Right cardiac atrium (tissue), 5 donors: ENCODE measurements around the gene AEBP1. TPM values are rescaled to one million over a fixed set of nuclear protein-coding genes. Genes with fewer than 3 reads are reported as not detected.

Source experiments
- ATAC-seq, 2 donors: fragments of 200-7000 bp; cut with Tn5 transposase; one replicate each; pipeline versions ENCODE4 v1.8.0 to v1.9.1; 2020; ENCODE audit warnings: moderate library complexity in 2 of 2, mild to moderate bottlenecking in 1 of 2
- DNase-seq, 3 donors: peaks; one replicate each; pipeline ENCODE4 v3.0.0-alpha.2; 2020
- H3K27ac ChIP-seq: one replicate; pipeline ENCODE4 v1.5.1; 2013; ENCODE audit warnings: mild to moderate bottlenecking, low read length, control low read depth, moderate library complexity
- H3K27me3 ChIP-seq: one replicate; pipeline ENCODE4 v1.6.1; 2013; ENCODE audit not compliant: control insufficient read depth, insufficient read depth
- H3K4me1 ChIP-seq: one replicate; pipeline ENCODE4 v1.6.1; 2013; ENCODE audit warnings: low read length; ENCODE audit not compliant: control insufficient read depth, insufficient read depth
- H3K4me3 ChIP-seq: one replicate; pipeline ENCODE4 v1.5.1; 2013; ENCODE audit warnings: low read length, control low read depth
- H3K9me3 ChIP-seq: one replicate; pipeline ENCODE4 v1.6.1; 2013; ENCODE audit warnings: low read length; ENCODE audit not compliant: control insufficient read depth
- WGBS: extraction: QIAGEN DNeasy Blood & Tissue Kit; methylation state at CpG from one replicate; pipeline ENCODE4 v1.1.7; 2013; 5-methylcytosine and 5-hydroxymethylcytosine counted together
- intact Hi-C, 4 donors: fragments of 100-400 bp; cut with DNase I; formaldehyde crosslinking; loops; one replicate each; pipeline versions ENCODE4 v1.11.0 to v1.14.0; 2022 to 2023
- polyA plus RNA-seq: library from polyadenylated mRNA; stranded (reverse); fragments of 200-250 nt; gene quantifications from one replicate; pipeline ENCODE4 v1.2.3, GENCODE V29; 2013
- total RNA-seq, 4 donors: library from RNA; stranded (reverse); fragmentation: NEBNext Ultra II Directional; extraction: Animal tissue kit (Norgen Biotek cat#: 25700); gene quantifications; one replicate each; pipeline ENCODE4 v1.2.1, GENCODE V29; 2021
- donor health status: healthy with polysubstance abuse.
- donor health status: DM: no; HTN: yes; CAD: no.
- donor health status: DM: no; HTN: no; CAD: no.
- donor health status: DM: no; HTN: yes; CAD: no; lungs with severe emphysema.
- donor health status: DM: yes; HTN: yes; CAD: no.

Gene AEBP1
- total and polyA plus RNA-seq, 5 donors = 62.8 to 124 (median 94.6) TPM

GRCh38 chr7:44152971-44153947 is 49.1 kb downstream of the AEBP1 start:
- Histone ChIP-seq H3K4me3 (no peak overlapping the region), H3K9me3 (no peaks in the 10 kb centered on the region), H3K4me1 (no peaks in the 10 kb centered on the region), H3K27me3 (no peaks in the 10 kb centered on the region), H3K27ac (no peak overlapping the region)
- intact Hi-C loops = no loop called here
- DNase-seq (peak in 1 of 3 donors; percentile 26), ATAC-seq (peak in 1 of 2 donors; percentile 4)
- 83% methylated on average over 22 of the region's 22 CpGs for WGBS

- 76% methylated on average over 5 of the region's 5 CpGs for WGBS
- ATAC-seq = no peak
- no peak for DNase-seq
Observed at GRCh38 chr7:44153948-44154335, 49.8 kb downstream of the AEBP1 start.

GRCh38 chr7:44154703-44155102 is 50.6 kb downstream of the AEBP1 start:
- no peaks in the 10 kb centered on the region for H3K9me3 ChIP-seq
- no peak overlapping the region for H3K27ac ChIP-seq
- ATAC-seq (no peak), DNase-seq (no peak)
- 78% methylated on average over 3 of the region's 3 CpGs for WGBS
- no peaks in the 10 kb centered on the region for H3K4me1 ChIP-seq
- intact Hi-C loops = no loop called here
- H3K4me3 ChIP-seq = no peak overlapping the region
- no peaks in the 10 kb centered on the region for H3K27me3 ChIP-seq

More at GRCh38 chr7:44153948-44154335, 49.8 kb downstream of the AEBP1 start:
- intact Hi-C loops = no loop called here
- no peaks in the 10 kb centered on the region for H3K4me1 ChIP-seq
- no peaks in the 10 kb centered on the region for H3K9me3 ChIP-seq
- no peaks in the 10 kb centered on the region for H3K27me3 ChIP-seq
- no peak overlapping the region for H3K4me3 ChIP-seq
- H3K27ac ChIP-seq = no peak overlapping the region

DNA sequence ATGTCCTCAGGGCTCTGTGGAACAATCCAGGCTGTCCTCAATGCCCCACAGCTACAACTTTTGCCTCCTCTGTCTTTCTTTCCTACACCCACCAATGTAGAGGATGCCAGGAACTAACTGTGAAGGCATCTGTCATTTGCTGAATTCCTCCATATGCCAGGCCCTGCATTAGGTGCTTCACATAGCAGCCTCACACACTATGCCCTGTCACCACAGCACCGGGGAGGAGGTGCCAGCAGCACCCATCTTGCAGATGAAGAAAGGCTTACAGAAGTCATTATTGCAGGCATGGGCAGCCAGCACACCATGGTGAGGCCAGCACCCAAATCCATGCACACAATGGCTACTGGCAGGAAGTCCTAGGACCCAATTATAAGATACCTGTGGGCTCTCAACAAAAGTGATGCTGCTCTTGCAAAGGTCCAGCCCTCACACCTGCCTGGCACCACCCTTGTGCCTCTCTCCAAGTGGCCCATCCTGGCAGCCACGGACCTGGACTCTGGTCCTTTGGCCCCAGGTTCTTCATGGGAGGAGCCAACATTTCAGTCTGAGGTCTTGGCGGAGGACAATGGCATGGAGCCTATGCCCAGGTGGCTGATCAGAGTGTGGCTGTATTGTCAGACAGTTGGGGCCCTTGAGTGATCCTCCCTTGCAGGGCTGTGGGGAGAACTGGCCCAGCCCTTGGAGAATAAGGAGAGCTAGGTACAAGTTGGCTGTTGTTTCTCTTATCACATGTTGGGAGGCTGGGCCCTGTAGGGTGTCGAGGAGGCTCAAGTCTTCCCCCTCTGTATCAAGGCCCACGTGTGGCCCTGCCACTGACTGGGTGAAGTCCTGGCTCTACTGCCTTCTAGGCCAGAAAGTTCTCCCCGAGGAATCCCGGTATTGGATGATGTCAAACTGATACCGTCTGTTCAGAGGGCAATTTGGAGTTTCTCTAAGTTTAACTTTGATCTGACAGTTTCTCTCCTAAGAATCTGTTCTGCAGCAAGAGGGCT is 51.3 kb downstream of the AEBP1 start:
- Histone ChIP-seq H3K4me3 (no peak overlapping the region), H3K9me3 (no peaks in the 10 kb centered on the region), H3K27me3 (no peaks in the 10 kb centered on the region), H3K4me1 (peaks cover 4% of the 10 kb centered on the region), H3K27ac (no peak overlapping the region)
- intact Hi-C loops = no loop called here
- ATAC-seq (no peak), DNase-seq (no peak)
- WGBS = 77% methylated on average over 8 of the region's 8 CpGs

- Histone ChIP-seq H3K4me3 (no peak overlapping the region), H3K27ac (no peak overlapping the region), H3K9me3 (no peaks in the 10 kb centered on the region), H3K4me1 (peaks cover 4% of the 10 kb centered on the region), H3K27me3 (no peaks in the 10 kb centered on the region)
- 80% methylated on average over 4 of the region's 4 CpGs for WGBS
- ATAC-seq (no peak), DNase-seq (peak in 1 of 3 donors; percentile 28)
- intact Hi-C loops = no loop called here
Observed at GRCh38 chr7:44156453-44157010, 52.4 kb downstream of the AEBP1 start.

GRCh38 chr7:44157116-44158080 is 53.3 kb downstream of the AEBP1 start:
- intact Hi-C loops = no loop called here
- 71% methylated on average over 15 of the region's 15 CpGs for WGBS
- H3K4me3 ChIP-seq = no peak overlapping the region
- ATAC-seq (no peak), DNase-seq (peak in 1 of 3 donors; percentile 33)
- H3K9me3 ChIP-seq = no peaks in the 10 kb centered on the region
- H3K27ac ChIP-seq = no peak overlapping the region
- H3K4me1 ChIP-seq = peaks cover 4% of the 10 kb centered on the region
- no peaks in the 10 kb centered on the region for H3K27me3 ChIP-seq

DNA sequence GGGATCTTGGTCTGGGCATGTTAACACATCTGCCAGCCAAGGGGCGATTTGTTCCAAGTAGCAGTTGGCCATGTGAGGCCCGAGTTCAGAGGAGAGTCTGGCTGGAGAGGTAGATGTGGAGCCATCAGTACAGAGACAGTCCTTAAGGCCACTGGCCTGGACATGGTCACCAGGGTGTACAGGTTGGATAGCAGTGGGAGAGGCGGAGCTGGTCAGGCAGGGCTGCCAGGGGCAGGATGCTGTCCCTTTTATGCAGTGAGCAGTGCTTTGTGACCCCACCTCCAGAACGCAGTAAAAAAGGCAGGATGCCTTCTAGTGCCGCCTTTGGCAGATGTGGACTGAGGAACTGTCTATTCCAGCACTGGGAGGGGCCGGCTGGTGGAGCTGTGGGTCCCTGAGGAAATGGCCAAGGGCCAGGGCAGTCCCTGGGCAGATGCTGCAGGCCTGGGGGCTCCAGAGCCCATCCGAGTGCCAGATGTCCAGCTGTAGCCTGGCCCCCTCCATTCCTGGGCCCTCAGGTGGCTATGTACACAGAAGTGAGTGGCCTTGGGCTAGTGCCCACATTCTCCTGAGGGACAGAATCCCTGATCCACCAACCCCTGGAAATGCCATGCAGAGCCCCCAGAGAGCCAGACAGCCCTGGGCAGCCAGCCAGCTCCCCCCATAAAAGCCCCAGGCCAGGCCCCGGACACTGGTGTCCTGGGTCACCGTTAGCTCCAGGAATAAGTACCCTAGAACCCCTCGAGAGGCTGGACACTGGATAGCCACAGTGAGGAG is 54.1 kb downstream of the AEBP1 start:
- 74% methylated on average over 10 of the region's 10 CpGs for WGBS
- no peak overlapping the region for H3K27ac ChIP-seq
- peaks cover 4% of the 10 kb centered on the region for H3K4me1 ChIP-seq
- DNase-seq (peak in 1 of 3 donors; percentile 29), ATAC-seq (no peak)
- H3K27me3 ChIP-seq = no peaks in the 10 kb centered on the region
- H3K4me3 ChIP-seq = no peak overlapping the region
- intact Hi-C loops = no loop called here
- H3K9me3 ChIP-seq = no peaks in the 10 kb centered on the region

GRCh38 chr7:44158873-44159631 is 54.9 kb downstream of the AEBP1 start:
- Histone ChIP-seq H3K27ac (no peak overlapping the region), H3K4me3 (no peak overlapping the region), H3K9me3 (no peaks in the 10 kb centered on the region), H3K27me3 (no peaks in the 10 kb centered on the region), H3K4me1 (peaks cover 4% of the 10 kb centered on the region)
- ATAC-seq (no peak), DNase-seq (peak in 1 of 3 donors; percentile 25)
- WGBS = 91% methylated on average over 12 of the region's 12 CpGs
- intact Hi-C loops = no loop called here
